Measurements from ENCODE around the gene PML.

DNA sequence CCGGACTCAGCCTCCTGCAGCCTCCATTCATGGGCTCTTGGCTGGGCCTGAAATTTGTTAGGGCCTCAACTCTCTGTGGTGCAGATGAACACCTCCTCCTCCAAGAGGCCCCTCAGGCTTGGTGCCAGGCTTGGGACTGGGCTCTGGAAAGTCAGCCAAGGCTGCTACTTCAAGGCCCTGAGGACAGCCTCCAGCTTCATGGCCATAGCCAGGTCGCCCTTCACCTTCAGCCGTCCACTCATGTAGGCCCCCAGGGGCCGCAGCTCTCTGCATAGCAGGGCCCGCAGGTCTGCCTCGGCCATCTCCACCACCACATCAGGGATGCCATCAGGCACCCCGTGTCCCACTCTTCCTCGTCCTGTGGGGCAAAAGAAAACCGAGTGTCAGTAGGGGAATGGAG is 10.7 kb upstream of the PML start:
- no peak for TF ChIP-seq POLR2A (IDR thresholded peaks at IDR 0.05)
- TF ChIP-seq, protein P1, sequence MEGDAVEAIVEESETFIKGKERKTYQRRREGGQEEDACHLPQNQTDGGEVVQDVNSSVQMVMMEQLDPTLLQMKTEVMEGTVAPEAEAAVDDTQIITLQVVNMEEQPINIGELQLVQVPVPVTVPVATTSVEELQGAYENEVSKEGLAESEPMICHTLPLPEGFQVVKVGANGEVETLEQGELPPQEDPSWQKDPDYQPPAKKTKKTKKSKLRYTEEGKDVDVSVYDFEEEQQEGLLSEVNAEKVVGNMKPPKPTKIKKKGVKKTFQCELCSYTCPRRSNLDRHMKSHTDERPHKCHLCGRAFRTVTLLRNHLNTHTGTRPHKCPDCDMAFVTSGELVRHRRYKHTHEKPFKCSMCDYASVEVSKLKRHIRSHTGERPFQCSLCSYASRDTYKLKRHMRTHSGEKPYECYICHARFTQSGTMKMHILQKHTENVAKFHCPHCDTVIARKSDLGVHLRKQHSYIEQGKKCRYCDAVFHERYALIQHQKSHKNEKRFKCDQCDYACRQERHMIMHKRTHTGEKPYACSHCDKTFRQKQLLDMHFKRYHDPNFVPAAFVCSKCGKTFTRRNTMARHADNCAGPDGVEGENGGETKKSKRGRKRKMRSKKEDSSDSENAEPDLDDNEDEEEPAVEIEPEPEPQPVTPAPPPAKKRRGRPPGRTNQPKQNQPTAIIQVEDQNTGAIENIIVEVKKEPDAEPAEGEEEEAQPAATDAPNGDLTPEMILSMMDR (IDR thresholded peaks at IDR 0.05 in 8 of 11, conservative IDR thresholded peaks at IDR 0.05 in 3 of 11): no peak
- TF ChIP-seq POLR2AphosphoS5 (IDR thresholded peaks at IDR 0.05): no peak
